DMS79 (cell line): ENCODE data around the gene AFAP1L1.
A peak's percentile ranks its signal among the peaks of the same experiment; 100 is the strongest.
"Not testable (repeated sequence)": the region's sequence is repeated elsewhere in the genome, so short reads cannot be mapped to it uniquely, and the experiment has no call there.

Experiments
- DNase-seq: peaks from one replicate; lab custom pipeline; 2025; lab: John Stamatoyannopoulos, UW

AFAP1L1 gene

GRCh38 chr5:149261246-149261645, 10.4 kb upstream of the AFAP1L1 start:
- DNase-seq = no peak

- DNase-seq = no peak
These were observed 9.3 kb upstream of the AFAP1L1 start for GRCh38 chr5:149262315-149262714.

GRCh38 chr5:149264439-149265067, 7.1 kb upstream of the AFAP1L1 start:
- DNase-seq = no peak

- DNase-seq = no peak
These were observed 6.6 kb upstream of the AFAP1L1 start for GRCh38 chr5:149265068-149265465.

- no peak for DNase-seq
These were observed 6.1 kb upstream of the AFAP1L1 start for GRCh38 chr5:149265597-149265996.

- DNase-seq = no peak
These were observed 4.3 kb upstream of the AFAP1L1 start for GRCh38 chr5:149267241-149267973.

- DNase-seq = peak; percentile 13
These were observed 2.6 kb upstream of the AFAP1L1 start for GRCh38 chr5:149268928-149269557.

GRCh38 chr5:149271195-149271715, 404 bp upstream of the AFAP1L1 start:
- DNase-seq = no peak

- DNase-seq = not testable (repeated sequence)
These were observed 1.1 kb downstream of the AFAP1L1 start for GRCh38 chr5:149272781-149273180.

- no peak for DNase-seq
These were observed 1.6 kb downstream of the AFAP1L1 start for GRCh38 chr5:149273237-149273636.

GRCh38 chr5:149273950-149274349, 2.3 kb downstream of the AFAP1L1 start:
- DNase-seq = no peak

GRCh38 chr5:149274939-149275338, 3.3 kb downstream of the AFAP1L1 start:
- no peak for DNase-seq

GRCh38 chr5:149277801-149278200, 6.1 kb downstream of the AFAP1L1 start:
- no peak for DNase-seq

- DNase-seq = no peak
These were observed 7.0 kb downstream of the AFAP1L1 start for GRCh38 chr5:149278451-149279210.

- DNase-seq = no peak
These were observed 8.0 kb downstream of the AFAP1L1 start for GRCh38 chr5:149279661-149280060.

GRCh38 chr5:149280124-149280523, 8.5 kb downstream of the AFAP1L1 start:
- no peak for DNase-seq

- DNase-seq = no peak
These were observed 9.1 kb downstream of the AFAP1L1 start for GRCh38 chr5:149280802-149281201.

GRCh38 chr5:149282027-149282965, 10.6 kb downstream of the AFAP1L1 start:
- DNase-seq = no peak

GRCh38 chr5:149282966-149283332, 11.3 kb downstream of the AFAP1L1 start:
- DNase-seq = no peak

- DNase-seq = peak; percentile 49
These were observed 12.2 kb downstream of the AFAP1L1 start for GRCh38 chr5:149283626-149284480.
